NCI-H187 (cell line): ENCODE results near the gene MRTO4.
A peak's percentile ranks its signal among the peaks of the same experiment; 100 is the strongest.
"Not testable (repeated sequence)": the region's sequence is repeated elsewhere in the genome, so short reads cannot be mapped to it uniquely, and the experiment has no call there.

ENCODE experiments used
- DNase-seq, 2 experiments: peaks; one replicate each; lab custom pipeline; 2025; lab: John Stamatoyannopoulos, UW

Gene MRTO4

GRCh38 chr1:19251305-19252196, at the start of gene MRTO4, which contains the start of gene EMC1:
TSS of gene MRTO4 (plus strand) at chr1:19251805. CDS start at chr1:19251836, 31 bp downstream.
TSS of gene EMC1 (minus strand) at chr1:19251524. CDS start at chr1:19251509, 15 bp downstream.
- peak; percentile 69 to 70 for DNase-seq

GRCh38 chr1:19202396-19202795, 49.2 kb upstream of the MRTO4 start:
- DNase-seq, result no peak

- no peak for DNase-seq
These were observed 48.2 kb upstream of the MRTO4 start for GRCh38 chr1:19203440-19203839.

GRCh38 chr1:19204446-19205266, 46.9 kb upstream of the MRTO4 start:
- no peak for DNase-seq

GRCh38 chr1:19205403-19205802, 46.2 kb upstream of the MRTO4 start:
- no peak for DNase-seq

GRCh38 chr1:19205845-19206244, 45.8 kb upstream of the MRTO4 start:
- no peak for DNase-seq

- no peak for DNase-seq
These were observed 44.7 kb upstream of the MRTO4 start for GRCh38 chr1:19206947-19207346.

GRCh38 chr1:19208710-19209438, 42.7 kb upstream of the MRTO4 start:
- DNase-seq, result no peak

- DNase-seq, result no peak
These were observed 42.1 kb upstream of the MRTO4 start for GRCh38 chr1:19209439-19209989.

- peak; percentile 88 to 91 for DNase-seq
These were observed 41.4 kb upstream of the MRTO4 start, which contains the start of gene UBR4 for GRCh38 chr1:19209990-19210771. TSS of gene UBR4 (minus strand) at chr1:19210266. CDS start at chr1:19210248, 18 bp downstream.

- DNase-seq, result no peak
These were observed 40.6 kb upstream of the MRTO4 start for GRCh38 chr1:19210772-19211549.

- no peak for DNase-seq
These were observed 39.4 kb upstream of the MRTO4 start for GRCh38 chr1:19212167-19212566.

- no peak for DNase-seq
These were observed 38.0 kb upstream of the MRTO4 start for GRCh38 chr1:19213580-19213979.

- not testable (repeated sequence) for DNase-seq
These were observed 35.0 kb upstream of the MRTO4 start for GRCh38 chr1:19216585-19216984.

- no peak for DNase-seq
These were observed 32.2 kb upstream of the MRTO4 start for GRCh38 chr1:19219451-19219850.

- no peak for DNase-seq
These were observed 31.3 kb upstream of the MRTO4 start for GRCh38 chr1:19220080-19220846.

- DNase-seq, result no peak
These were observed 30.6 kb upstream of the MRTO4 start for GRCh38 chr1:19220991-19221390.

GRCh38 chr1:19222573-19222972, 29.0 kb upstream of the MRTO4 start:
- DNase-seq, result no peak
